NCI-H1092 (cell line): Measurements from ENCODE around the gene NLRP9.

Source experiments
- DNase-seq: peaks from one replicate; lab custom pipeline; 2025; lab: John Stamatoyannopoulos, UW

Gene NLRP9

DNA sequence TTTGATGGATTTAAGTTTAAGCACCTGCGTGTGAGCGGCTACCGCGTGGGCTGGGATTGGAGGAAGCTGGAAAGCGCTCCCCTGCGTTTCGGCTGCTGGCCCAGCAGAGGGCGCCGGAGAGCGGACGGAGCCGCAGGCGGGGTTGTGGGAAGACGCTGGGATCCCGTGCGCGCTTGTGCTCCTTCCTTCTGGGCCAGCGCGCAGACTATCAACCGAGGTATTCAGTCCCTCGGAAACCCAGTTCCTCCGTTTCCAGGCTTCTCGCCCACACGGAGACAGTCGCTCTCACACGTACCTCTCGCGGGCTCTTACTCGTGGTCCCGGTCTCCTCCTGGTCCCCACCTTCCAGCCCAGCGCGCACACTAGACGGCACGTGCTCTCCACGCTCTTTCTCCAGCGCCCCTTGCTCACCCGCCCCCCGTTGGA is 34.4 kb downstream of the NLRP9 start:
- no peak for DNase-seq

DNA sequence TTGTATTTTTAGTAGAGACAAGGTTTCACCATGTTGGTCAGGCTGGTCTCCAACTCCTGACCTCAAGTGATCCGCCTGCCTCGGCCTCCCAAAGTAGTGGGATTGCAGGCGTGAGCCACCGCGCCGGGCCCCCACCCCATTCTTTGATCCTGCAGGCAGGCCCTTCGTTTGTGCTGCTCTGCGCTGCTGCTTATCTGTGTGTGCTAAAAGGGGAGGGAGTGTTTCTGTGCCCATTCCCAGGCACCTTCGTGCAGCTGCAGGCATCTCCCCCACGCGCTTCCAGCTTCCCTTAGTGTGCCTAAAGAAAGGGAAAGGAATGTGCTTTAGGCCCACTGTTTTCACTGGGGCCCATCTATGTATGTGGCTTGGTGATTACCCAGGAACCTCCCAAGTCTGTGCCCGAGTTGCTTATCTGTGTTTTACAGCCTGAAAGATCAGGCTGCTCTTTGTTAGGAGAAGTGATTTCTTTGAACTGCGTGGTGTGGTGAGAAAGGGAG is 36.0 kb downstream of the NLRP9 start:
- DNase-seq = no peak

DNA sequence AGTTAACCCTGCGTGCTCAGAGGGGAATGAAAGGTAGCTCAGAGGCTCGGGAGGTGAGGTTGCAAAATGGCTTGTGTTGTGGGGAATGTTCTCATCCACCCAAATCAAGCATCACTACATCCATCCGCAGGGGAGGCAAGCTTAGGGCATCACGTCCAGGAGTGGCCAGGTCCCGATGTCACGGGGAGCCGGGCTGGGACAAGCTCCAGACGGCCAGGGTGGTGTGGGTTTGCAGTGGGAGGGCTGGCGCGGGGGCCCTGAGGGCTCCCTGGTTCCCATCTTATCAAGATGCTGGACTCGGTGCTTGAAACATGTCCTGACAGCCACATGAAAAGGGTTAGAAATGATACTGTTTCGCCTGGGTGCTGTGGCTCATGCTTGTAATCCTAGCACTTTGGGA is 37.4 kb downstream of the NLRP9 start:
- DNase-seq = no peak

DNA sequence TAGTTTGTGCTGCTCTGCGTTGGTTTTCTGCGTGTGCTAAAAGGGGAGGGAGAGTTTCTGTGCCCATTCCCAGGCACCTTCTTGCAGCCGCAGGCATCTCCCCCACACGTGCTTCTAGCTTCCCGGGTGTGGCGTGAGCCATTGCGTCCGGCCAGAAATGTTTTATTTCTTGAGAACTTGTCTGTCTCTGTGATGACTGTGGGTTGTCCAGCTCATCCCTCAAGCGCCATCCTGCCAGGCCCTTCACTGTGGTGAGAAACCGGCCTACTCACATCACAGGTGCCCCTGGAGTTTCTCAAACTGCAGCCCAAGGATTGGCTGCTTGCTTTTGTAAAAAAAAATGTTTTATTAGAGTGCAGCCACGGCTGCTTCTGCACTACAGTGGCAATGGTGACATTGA is 39.0 kb downstream of the NLRP9 start:
- DNase-seq = no peak

DNA sequence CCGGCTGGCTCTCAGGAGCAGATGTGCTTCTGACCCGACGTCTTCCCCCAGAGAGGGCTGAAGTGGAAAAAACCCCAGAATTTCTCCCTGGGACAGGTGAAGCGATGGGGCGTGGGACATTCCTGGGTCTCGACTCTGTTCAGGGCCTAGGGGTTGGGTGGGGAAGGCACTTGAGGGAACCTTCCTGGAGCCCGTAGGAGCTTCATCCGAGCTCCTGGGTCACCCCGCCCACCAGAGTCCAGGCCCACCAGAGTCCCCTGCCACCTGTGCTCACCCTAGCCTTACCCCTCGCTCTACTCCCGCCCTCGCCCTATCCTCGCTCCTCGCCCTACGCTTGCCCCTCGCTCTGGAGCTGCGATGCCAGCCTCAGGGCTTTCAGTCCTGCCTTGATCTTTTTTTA is 39.9 kb downstream of the NLRP9 start:
- DNase-seq = no peak

DNA sequence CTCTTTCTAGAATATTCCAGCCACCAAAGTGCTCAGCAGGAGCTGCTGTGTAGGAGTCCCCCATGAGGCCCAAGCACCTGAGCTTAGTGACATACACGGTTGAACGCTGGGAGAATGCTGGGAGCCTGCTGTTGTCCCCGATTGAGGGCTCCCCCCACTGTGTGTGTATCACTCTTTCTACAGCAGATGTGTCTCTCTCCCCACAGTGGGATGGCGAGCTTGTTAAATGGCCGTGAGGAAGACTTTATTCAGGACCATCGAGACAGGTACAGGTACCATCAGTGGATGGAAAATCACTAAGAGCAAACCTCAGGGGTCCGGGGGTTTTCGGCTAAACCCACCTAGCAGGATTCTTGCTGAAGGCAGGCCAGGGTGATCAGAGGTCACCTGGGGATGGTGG is 40.5 kb downstream of the NLRP9 start:
- no peak for DNase-seq

DNA sequence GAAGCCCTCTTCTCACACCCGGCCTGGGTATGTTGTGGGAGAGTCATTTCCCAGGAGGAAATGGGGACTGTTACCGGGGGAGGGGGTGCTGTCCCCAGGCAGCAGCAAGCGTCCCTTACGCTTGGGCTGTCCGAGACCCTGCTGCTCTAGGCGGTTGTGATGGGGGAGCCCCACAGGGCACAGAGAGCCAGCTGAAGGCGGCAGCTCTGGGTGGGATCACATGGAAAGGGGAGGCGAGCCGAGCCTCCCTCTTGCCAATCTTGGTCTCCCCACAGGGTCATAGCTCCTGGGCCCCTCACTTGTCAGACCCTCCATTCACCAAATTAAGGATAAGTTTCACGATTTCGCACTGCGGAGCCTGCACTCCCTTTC is 41.1 kb downstream of the NLRP9 start:
- DNase-seq = no peak

DNA sequence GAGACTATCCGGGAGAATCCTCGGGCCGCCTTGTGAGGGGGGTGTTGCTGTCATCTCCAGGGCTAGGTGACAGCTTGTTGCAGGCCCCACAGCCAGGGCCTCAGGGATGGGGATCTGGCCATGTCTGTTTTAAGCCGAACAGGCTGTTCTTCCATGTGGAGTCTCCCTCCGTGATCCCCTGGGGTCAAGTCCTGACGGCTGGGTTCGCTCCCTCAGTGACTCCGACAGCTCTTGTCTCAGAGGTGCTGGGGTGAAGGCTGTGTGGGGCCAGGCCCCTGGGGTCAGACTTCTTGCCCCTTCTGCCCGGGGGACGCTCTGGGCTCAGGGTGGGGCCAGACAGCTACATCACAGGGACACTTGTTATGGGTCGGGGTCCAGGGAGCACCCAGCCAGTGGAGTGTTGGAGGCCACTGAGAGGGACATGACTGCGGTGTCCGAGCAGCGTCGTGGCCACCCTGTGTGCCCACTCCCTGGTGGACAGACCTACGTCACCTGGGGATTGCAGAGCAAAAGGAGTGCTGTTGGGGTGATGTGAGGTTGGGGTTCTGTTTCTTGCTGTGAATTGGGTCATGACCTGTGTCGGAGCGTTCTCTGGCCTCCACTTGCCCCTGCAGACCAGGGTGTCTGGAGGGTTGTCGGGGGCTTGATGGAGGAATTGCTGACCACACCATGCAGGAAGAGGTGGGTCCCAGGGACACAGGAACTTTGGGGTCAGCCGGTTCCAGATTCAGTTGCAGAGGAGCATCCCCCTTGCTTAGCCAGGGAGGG is 41.7 kb downstream of the NLRP9 start:
- DNase-seq = no peak

DNA sequence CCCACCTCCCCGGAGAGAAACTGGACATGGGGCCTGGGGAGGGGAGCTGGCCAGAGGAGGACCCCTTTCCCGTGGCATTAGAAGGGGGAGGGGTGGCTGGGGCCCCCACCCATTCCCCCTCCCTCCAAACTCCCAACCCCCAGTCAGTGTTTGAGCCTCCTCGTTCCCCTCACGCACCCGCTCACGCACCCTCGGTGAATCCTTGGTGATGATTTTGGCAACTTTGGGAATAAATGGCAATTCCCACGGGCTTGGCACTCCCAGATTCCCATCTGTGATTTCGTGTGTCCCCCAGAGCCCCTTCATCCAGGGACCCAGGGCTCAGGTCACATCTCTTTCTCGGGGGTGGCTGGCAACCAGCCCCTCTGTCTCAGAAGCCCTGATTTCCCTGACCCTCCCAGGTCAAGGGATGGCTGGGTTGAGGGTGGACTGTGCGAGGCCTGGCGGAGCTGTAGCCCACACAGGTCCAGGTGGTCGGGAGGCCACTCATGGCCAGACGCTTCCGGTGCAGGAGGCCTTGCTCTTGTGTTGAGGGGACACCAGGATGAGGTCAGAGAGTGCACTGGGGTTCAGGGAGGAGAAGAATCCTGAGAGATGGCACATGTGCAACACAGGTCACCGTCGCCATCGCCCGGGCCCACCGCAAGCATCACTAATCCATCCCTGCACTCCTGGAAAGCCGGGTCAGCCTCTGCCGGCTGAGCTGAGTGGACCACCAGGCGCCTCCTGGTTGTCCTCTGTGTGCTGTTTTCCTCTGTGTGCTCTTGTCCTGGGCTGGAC is 42.5 kb downstream of the NLRP9 start:
- DNase-seq = no peak

DNA sequence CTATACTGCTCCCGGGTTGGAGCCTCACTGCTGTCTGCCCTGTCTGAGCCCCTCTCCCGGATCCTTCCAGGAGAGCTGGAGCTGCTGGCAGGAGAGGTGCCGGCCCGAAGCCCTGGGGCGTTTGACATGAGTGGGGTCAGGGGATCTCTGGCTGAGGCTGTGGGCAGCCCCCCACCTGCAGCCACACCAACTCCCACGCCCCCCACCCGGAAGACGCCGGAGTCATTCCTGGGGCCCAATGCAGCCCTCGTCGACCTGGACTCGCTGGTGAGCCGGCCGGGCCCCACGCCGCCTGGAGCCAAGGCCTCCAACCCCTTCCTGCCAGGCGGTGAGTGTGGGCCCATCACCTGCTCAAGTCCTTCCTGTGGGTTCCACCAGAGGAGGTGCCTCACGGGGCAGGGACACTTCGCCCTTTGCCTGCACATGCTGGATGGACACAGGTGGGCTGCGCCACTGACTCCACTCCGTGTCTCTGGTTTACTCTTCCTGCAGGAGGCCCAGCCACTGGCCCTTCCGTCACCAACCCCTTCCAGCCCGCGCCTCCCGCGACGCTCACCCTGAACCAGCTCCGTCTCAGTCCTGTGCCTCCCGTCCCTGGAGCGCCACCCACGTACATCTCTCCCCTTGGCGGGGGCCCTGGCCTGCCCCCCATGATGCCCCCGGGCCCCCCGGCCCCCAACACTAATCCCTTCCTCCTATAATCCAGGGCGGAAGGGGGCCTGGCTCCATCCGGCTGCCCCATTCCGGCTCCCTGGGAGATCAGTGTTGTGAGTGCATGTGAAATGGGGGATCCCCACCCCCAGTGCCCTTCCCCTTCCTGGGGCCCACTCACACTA is 43.3 kb downstream of the NLRP9 start:
- no peak for DNase-seq

DNA sequence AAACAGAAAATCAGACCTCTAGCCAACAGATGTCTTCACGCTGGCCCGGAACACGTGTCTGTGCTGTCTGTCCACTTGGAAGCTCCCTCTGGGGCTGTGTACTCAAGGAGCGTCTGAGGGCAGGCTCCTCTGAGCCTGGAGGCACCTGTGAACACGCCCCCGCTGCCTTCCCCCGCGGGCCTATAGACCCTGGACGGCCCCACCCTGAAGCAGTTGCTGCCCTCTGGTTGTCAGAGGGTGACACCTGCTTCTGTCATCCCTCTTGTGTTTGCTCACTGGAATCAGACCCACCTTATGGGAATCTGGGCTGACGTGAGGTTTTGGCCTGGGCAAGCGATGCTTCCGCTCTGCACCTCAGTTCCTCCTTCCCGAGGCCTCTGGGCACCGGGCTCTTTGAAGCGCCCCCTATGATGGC is 44.0 kb downstream of the NLRP9 start:
- DNase-seq = no peak

DNA sequence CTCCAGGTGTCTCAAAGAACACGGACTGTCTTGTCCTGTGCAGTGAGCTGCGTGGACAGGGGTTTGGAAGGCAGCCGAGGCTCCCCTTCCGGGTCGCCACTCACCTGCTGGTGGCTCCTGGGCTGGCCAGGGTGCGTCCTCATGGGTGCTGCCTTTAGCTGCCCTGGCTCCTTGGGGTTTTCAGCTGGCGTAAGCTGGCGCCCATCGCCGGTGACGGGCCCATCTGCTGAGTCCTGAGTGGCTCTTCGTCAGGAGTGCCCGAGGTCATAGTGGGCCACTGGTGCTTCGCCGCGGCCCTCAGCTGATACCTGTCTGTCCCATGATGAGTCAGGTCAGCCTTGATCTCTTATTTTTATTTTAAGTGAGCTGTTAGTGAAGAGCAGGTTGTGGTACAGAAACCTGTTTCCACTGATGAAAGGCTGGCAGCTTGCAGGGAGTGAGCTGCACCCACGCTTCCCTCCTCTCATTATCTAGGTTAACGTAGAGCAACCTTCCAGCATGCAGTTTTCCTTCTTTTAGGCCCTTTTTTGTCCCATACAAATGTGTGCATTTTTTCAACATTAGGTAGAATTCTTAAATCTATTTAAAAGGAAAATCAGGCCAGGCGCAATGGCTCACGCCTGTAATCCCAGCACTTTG is 44.7 kb downstream of the NLRP9 start:
- no peak for DNase-seq

DNA sequence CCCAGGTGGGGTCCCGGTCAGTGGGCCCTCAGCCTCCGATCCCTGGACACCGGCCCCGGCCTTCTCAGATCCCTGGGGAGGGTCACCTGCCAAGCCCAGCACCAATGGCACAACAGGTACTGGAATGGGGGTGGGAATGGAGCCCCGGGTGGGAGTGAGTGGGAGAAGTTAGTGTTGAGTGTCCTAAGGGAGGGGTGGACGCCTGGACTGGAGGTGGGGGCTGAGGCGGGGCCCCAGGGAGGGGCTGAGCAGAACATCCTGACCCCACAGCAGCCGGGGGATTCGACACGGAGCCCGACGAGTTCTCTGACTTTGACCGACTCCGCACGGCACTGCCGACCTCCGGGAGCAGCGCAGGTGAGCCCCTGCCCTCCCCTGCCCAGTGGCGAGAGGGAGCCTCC is 45.5 kb downstream of the NLRP9 start:
- DNase-seq = no peak

DNA sequence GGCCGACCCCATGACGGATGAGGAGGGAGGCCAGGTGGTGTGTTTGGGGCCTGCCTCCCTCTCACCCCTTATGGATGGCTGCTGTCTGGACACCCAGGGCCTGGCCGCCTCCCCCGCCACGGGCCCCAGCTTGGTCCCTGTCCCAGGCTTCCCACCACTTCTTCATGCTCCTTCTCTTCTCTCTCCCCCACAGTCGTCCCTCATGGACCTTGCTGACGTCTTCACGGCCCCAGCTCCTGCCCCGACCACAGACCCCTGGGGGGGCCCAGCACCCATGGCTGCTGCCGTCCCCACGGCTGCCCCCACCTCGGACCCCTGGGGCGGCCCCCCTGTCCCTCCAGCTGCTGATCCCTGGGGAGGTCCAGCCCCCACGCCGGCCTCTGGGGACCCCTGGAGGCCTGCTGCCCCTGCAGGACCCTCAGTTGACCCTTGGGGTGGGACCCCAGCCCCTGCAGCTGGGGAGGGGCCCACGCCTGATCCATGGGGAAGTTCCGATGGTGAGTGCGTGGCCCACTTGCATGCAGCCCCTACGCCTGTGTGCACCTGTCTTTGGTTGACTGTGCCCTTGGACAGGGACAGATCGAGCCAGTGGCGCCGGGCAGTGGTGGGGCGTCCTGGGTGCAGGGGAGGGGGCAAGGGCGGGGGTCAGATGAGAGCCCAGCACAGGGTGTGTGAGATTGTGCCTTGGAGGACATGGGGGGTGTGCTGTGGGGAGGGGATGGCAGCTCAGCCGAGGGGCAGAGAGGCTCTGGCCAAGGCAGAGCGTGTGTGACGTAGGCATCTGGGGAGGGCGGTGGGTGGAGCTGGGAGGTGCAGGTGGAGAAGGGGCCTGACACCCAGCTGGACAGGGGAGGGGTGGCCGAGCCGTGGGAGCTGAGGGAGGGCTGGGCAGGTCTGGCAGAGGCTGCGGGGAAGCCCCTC is 46.4 kb downstream of the NLRP9 start:
- DNase-seq = no peak

DNA sequence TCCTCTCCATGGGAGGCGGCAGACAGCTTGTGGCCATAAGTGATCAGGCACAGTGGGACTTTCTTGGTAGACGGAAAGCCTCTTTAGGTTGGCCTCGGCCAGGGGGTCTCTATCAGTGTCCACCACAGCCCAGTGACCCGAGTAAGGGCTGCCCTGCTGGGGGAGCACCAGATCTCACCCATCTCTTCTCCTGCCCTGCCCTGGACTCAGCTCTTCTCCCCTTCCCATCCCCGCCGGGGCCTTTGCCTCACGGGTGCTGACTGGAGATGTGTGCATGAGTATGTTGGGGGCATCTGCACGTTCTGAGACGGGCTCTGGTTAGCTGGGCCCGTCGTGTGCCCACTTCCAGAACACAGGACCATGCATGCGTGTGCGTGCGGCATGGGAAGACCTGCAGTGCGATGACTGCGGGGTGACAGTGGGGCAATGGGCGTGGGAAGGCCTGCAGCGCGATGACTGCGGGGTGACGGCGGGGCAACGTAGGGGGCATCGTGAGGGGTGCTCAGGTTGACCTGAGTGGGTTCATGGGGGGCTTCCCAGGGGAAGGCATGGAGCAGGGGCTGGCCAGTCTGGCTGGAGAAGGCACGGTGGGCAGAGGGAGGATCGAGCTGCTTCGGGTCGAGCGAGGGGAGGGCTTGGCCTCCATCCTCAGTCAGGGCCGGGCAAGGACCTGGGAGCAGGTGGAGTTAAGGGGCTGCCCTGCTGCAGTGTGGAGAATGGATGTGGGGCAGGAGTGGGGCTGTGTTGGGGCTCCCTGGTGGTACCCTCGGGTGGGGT is 47.2 kb downstream of the NLRP9 start:
- DNase-seq = no peak

DNA sequence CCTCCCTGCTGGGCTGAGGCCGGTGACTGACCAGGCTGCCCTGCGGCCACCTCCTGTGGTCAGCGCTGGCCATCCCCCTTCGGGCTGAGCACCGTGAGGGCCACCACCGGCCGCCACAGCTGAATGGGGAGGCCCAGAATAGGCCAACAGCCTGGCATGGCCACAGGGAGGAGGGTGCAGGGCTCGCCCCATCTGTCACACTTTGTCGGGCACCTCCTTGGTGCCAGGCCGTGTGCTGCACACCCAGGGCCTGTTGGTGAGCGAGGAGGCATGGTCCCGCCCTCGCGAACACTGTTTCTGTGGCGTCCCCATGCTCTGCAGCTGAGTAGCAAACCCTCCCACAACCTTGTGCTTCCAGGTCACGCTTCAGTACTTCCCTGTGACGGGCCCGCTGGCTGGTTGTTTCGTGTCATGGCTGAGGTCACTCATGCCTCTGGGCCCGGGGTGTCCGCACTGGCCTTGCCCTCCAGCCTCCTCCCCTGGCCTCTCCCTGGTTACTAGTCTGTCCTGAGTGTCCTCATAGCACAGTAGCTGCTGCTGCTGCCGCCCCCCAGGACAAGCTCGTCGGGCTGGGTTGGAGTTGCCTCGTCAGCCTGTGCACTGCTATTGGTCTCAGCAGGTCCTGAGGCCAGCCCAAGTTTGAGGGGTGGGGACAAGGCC is 48.0 kb downstream of the NLRP9 start:
- no peak for DNase-seq

DNA sequence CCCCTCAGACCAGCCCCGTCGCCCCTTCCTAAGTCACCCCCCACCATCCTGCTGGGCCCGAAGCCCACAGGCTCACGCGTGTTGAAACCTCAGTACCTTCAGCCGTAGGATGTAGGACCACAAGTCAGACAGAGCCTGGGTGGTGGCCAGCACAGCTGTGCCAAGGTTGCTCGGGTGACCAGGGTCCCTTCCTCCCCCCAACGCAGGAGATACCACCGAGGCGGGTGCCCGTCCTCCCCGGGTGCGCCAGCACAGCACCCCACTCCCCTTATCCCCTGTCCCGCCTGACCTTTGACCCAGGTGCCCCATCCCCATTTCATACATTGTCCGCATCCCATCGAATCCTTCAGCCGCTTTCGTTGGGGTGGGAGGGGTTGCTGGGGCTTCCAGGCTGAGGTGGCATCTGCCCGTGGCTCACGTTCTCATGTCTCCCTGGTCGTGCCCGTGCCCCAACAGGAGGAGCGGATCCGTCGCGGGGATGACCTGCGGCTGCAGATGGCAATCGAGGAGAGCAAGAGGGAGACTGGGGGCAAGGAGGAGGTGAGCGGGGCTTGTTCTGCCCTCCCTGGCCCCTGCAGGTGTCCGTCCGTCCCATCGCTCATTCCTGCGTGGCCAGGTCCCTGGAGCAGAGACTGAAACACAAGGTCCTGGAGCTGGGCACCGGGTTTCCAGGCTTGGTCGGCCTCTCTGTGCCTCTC is 48.6 kb downstream of the NLRP9 start:
- no peak for DNase-seq

DNA sequence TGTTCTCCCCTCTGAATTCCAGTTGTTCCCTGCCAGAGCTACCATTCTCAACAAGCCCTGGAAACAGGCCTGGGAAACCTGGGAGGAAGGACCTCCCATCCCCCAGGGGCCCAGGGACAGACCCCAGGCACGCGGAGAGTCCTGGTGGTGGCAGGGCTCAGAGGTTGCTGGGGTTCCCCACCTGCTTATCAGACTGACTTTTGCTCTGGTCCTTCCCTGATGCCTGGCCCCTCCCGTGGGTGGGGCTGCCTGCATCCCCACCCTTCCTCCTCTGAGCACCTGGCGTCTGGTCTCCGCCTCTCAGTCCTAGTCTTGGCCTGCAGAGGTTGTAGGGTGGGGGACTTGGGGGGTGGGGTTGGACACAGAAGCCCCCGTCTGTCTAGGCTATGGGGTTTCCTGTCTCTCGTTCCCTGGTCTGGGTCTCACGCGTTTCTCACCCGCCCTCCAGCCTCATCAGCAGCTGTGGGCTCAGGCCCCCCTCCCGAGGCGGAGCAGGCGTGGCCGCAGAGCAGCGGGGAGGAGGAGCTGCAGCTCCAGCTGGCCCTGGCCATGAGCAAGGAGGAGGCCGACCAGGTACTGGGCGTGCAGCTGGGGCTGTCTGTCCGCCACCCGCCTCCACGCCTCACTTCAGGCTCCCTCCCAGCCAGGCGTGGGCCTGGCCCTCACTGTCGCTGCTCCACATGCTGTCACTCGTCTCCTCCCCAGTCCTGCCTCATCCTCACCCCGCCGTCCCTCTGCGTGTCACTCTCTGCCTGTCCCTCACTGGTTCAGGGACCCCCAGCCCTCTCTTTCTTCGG is 49.6 kb downstream of the NLRP9 start:
- no peak for DNase-seq
